SU-DHL-6 (cell line): ENCODE results near the gene CRAMP1.

Experiments
- CTCF ChIP-seq: fragments of 200-600 bp; sonication (generic); IDR thresholded peaks from one replicate; pipeline ENCODE4 v1.5.1; 2017; ENCODE audit warnings: antibody characterized with exemption, mild to moderate bottlenecking, low read length, moderate library complexity; ENCODE audit not compliant: insufficient read depth, poor library complexity, severe bottlenecking
- EZH2phosphoT487 ChIP-seq: fragments of 200-600 bp; sonication (generic), shearing (Covaris generic); conservative IDR thresholded peaks from 2 replicates; pipeline ENCODE4 v1.6.1; 2018; ENCODE audit warnings: mild to moderate bottlenecking, antibody characterized with exemption, low read length, moderate library complexity, mixed read lengths

- TF ChIP-seq CTCF (no peak), EZH2phosphoT487 (no peak)
Observed at GRCh38 chr16:1610899-1611632, 1.1 kb upstream of the CRAMP1 start.
